Stimulated activated CD4-positive, alpha-beta T cell treated with anti-CD3 and anti-CD28 coated beads, Interleukin-15, amount 100 ng/mL, for 1 hour (primary cell): ENCODE results near the gene PEDS1.
"Not testable (repeated sequence)": the region's sequence is repeated elsewhere in the genome, so short reads cannot be mapped to it uniquely, and the experiment has no call there.

Experiments
- DNase-seq, 2 donors: peaks; one replicate each; pipeline ENCODE4 v3.0.0-alpha.2; 2020; ENCODE audit warnings: low read depth in 1 of 2, low spot score in 1 of 2

Gene PEDS1

GRCh38 chr20:50153500-50154377 is at the start of gene PEDS1:
Gene PEDS1, minus strand, starts transcription at chr20:50153723. Its CDS starts 86 bp downstream, at chr20:50153637.
- DNase-seq = peak; percentile 62 to 71

GRCh38 chr20:50202677-50203076 is 49.2 kb upstream of the PEDS1 start:
- no peak for DNase-seq

DNA sequence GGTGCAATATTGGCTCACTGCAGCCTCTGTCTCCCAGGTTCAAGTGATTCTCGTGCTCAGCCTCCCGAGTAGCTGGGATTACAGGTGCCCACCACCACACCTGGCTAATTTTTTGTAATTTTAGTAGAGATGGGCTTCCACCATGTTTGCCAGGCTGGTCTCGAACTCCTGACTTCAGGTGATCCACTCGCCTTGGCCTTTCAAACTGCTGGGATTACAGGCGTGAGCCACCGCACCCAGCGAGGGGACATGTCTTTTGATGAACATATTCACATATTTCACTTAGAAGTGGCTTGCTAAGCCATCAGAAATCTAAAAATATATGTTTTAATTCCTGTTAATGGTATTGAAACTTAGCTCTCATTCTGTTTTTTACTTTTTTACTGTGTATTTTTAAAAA is 48.2 kb upstream of the PEDS1 start:
- not testable (repeated sequence) for DNase-seq

GRCh38 chr20:50200482-50201104 is 47.1 kb upstream of the PEDS1 start:
- DNase-seq = no peak

DNA sequence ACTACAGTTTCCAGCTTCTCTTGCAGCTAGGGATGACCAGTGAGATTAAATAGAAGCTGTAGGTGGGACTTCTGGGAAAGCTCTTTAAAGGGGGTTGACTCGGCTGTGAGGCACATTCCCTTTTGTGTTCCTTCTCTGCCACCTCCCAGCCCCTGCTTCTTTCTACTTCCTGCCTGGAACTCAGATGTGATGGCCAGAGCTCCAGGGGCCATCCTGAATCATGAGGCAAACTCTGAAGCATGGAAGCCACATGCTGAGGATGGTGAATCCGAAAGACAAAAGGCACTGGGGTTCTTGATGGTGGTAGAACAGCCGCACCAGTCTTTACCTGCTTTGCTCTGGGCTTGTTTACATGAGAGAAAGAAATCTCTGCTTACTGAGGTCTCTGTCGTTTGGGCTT is 46.2 kb upstream of the PEDS1 start:
- DNase-seq = no peak

DNA sequence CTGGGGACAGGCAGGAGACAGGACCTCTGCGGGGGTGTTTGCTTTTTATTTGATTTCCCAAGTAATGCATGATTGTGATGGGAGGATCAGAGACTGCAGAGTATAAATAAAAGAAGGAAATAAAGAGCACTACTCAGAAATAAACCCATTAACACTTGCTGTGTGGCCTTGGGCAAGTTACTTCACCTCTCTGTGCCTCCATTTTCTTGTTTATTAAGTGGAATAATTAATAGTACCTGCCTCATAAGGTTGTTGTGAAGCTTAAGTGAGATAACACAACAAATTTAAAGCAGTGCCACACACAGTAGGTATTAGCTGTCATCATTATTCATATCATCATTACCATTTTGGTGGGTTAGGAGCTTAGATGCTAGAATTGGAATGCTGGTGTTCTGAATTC is 45.2 kb upstream of the PEDS1 start:
- DNase-seq = no peak

DNA sequence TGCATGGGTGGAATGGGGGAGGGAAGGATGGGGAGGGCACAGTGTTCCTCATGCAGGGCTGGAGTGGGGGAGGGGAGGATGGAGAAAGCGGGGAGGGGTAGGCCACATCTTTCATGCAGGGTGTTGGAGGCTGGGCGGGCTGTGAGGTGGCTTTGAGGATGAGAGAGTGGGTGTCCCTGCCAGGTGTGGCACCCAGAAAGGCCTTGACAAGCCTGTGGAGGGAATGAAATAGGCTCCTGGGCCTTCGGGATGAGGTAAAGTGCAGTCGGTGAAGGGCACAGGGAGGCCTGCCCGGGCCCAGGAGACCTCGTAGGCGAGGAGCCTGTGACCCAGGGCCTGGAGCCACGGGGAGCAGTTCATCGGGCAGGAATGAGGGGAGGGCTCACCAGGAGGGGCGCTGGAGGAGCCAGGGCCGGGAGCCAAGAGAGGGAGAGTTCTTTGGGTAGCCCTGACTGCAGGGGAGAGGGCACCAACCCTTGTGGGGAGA is 44.7 kb upstream of the PEDS1 start:
- no peak for DNase-seq

DNA sequence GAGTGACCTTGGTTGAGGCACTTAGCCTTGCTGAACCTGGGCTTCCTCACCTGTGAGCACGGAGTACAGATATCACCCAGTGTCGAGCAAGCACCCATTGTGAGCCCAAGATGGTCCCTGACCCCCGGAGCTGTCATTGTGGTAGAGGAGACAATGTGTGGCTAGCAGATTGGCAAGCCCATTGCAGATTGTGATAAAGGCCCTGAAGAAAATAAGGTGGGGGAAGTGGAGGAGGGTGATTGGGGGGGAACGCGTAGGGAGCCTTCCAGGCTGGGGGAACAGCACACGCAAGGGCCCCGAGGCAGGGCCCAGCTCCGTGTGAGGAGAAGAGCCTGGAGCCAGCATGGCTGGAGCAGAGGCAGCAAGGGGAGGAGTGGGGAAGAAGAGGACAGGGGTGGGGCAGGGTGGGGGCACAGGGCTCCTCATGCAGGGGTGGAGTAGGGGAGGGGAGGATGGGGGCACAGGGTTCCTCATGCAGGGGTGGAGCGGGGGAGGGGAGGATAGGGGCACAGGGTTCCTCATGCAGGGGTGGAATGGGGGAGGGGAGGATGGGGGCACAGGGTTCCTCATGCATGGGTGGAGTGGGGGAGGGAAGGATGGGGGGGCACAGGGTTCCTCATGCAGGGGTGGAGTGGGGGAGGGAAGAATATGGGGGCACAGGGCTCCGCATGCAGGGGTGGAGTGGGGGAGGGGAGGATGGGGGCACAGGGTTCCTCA is 44.1 kb upstream of the PEDS1 start:
- no peak for DNase-seq

DNA sequence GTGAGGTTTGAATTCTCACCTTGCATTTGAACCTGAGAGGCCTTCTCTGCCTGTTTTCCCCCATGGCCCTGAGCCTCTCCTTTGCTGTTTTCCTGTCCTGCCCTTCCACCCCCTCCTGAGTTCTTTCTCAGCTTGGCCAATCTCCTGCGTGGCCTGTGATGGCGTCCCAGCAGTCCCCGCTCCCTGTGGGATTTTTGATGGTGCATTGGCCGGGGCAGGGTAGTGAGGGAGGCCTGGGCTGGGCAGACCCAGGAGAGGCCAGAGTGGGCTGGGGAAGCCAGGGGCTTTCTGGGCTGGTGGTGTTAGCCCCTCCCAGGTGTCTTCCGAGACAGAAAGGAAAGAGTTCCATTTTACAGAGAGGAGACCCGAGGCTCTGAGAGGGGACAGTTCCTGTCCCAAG is 43.4 kb upstream of the PEDS1 start:
- no peak for DNase-seq

- DNase-seq = no peak
Measured at GRCh38 chr20:50196248-50196647, 42.7 kb upstream of the PEDS1 start.

GRCh38 chr20:50195524-50196120 is 42.1 kb upstream of the PEDS1 start:
- no peak for DNase-seq

- DNase-seq = no peak
Measured at GRCh38 chr20:50194831-50195523, 41.5 kb upstream of the PEDS1 start.

DNA sequence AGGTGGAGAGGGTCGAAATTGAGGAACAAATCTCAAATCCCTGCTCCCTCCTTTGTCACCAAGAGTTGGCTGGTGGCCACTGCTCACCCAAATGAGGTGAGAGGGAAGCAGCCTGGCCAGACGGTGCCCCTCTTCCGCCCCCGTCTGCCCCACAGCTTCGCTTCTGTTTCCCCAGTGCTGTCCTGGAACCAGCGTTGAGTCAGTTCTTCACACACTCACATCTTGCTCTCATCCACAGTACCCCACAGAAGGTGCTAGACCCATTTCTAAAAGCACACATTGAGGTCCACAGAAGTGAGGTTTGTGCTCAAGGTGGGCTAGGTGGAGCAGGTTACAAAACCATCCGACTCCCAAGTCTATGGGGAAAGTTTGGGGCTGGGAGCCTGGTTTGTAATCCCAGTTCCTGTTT is 40.9 kb upstream of the PEDS1 start:
- DNase-seq = no peak

GRCh38 chr20:50193836-50194421 is 40.4 kb upstream of the PEDS1 start:
- no peak for DNase-seq

GRCh38 chr20:50193199-50193835 is 39.8 kb upstream of the PEDS1 start:
- DNase-seq = no peak

DNA sequence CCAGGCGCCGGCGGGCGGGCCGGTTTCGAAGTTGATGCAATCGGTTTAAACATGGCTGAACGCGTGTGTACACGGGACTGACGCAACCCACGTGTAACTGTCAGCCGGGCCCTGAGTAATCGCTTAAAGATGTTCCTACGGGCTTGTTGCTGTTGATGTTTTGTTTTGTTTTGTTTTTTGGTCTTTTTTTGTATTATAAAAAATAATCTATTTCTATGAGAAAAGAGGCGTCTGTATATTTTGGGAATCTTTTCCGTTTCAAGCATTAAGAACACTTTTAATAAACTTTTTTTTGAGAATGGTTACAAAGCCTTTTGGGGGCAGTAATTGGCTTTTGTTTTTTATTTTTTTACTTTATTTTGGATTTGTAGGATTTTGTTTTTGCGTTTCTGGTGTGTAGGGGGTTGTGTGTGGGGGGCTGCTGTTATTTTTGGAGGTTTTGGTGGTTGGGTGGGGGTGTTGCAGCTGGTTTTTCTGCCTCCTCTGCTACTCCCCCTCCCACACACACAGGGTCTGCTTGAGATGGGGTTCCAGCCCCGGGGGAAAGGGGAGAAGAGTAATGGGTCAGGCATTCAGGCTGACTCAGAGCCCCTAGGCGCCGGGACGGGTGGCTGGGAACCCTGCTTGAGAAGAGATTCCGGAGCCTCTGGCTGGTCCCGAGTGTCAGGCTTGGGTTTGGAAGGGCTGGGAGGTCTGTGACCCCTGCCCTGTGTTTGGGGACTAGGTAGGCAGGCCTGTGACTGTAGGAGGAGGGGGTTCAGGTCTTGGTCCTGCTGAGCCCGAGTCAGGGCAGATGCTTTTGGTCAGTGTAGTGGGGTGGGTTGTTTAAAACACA is 39.1 kb upstream of the PEDS1 start:
- peak; percentile 39 to 71 for DNase-seq

DNA sequence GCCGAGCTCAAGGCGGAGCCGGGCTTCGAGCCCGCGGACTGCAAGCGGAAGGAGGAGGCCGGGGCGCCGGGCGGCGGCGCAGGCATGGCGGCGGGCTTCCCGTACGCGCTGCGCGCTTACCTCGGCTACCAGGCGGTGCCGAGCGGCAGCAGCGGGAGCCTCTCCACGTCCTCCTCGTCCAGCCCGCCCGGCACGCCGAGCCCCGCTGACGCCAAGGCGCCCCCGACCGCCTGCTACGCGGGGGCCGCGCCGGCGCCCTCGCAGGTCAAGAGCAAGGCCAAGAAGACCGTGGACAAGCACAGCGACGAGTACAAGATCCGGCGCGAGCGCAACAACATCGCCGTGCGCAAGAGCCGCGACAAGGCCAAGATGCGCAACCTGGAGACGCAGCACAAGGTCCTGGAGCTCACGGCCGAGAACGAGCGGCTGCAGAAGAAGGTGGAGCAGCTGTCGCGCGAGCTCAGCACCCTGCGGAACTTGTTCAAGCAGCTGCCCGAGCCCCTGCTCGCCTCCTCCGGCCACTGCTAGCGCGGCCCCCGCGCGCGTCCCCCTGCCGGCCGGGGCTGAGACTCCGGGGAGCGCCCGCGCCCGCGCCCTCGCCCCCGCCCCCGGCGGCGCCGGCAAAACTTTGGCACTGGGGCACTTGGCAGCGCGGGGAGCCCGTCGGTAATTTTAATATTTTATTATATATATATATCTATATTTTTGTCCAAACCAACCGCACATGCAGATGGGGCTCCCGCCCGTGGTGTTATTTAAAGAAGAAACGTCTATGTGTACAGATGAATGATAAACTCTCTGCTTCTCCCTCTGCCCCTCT is 38.2 kb upstream of the PEDS1 start:
- peak; percentile 10 to 55 for DNase-seq

DNA sequence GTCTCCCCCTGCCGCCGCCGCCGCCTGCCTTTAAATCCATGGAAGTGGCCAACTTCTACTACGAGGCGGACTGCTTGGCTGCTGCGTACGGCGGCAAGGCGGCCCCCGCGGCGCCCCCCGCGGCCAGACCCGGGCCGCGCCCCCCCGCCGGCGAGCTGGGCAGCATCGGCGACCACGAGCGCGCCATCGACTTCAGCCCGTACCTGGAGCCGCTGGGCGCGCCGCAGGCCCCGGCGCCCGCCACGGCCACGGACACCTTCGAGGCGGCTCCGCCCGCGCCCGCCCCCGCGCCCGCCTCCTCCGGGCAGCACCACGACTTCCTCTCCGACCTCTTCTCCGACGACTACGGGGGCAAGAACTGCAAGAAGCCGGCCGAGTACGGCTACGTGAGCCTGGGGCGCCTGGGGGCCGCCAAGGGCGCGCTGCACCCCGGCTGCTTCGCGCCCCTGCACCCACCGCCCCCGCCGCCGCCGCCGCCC is 37.6 kb upstream of the PEDS1 start:
- DNase-seq = peak; percentile 40 to 47
